K562 (cell line): Measurements from ENCODE around the gene KRT39. TPM values are rescaled to one million over a fixed set of nuclear protein-coding genes. Genes with fewer than 3 reads are reported as not detected.

ENCODE experiments used
- ATAC-seq: fragments of 200-7000 bp; cut with Tn5 transposase; 3 replicates; pipeline ENCODE4 v1.9.1; 2020; ENCODE audit warnings: moderate library complexity
- BruUV-seq: library from RNA; stranded (reverse); fragments of 400-500 nt; replicated peaks from 2 replicates; lab custom pipeline; 2021; lab: Mats Ljungman, UMichigan
- CTCF ChIA-PET: fragments of 300-600 bp; formaldehyde crosslinking; extraction: SDS; loops from one replicate; lab custom pipeline; 2021; ENCODE audit warnings: low intra/inter-chr PET ratio; lab: Yijun Ruan, JAX
- POLR2A ChIA-PET: fragments of 300-600, 350-650 bp; sonication (Branson Sonifier 250); formaldehyde crosslinking; extraction: SDS; loops from one replicate; lab custom pipeline; 2021; ENCODE audit warnings: antibody characterized with exemption, inconsistent platforms; lab: Yijun Ruan, JAX
- DNase-seq, 4 experiments: peaks; one replicate each; pipeline versions ENCODE4 v3.0.0 to v3.0.0-alpha.2; 2011 to 2018; ENCODE audit warnings: low spot score in 3 of 4, mixed read lengths in 3 of 4; ENCODE audit errors: extremely low read depth in 1 of 4
- FAIRE-seq: peaks from 2 replicates; lab custom pipeline; 2011; peaks lifted over from hg19 to GRCh38; lab: Jason Lieb, UNC
- H2AFZ ChIP-seq: 2 replicates; pipeline ENCODE4 v1.6.0; 2011; ENCODE audit warnings: low read depth, low read length, control low read depth, inconsistent platforms
- H3K27ac ChIP-seq: fragments of 200-600 bp; 3 replicates; pipeline ENCODE4 v1.8.0; 2011; ENCODE audit warnings: low read depth, mild to moderate bottlenecking, control low read depth, inconsistent platforms, low read length, moderate library complexity, mixed read lengths; ENCODE audit errors: extremely low read depth
- H3K27me3 ChIP-seq, 2 experiments: fragments of 300-600 bp in 1 of 2; 2 replicates in 1 of 2; 3 replicates in 1 of 2; pipeline versions ENCODE4 v1.6.0 to v1.8.0; 2011; ENCODE audit warnings: inconsistent platforms in 2 of 2, low read length in 2 of 2, mild to moderate bottlenecking in 1 of 2, mixed read lengths in 1 of 2, moderate library complexity in 1 of 2; ENCODE audit not compliant: control insufficient read depth in 2 of 2, insufficient read depth in 2 of 2
- H3K36me3 ChIP-seq: fragments of 300-600 bp; 3 replicates; pipeline ENCODE4 v1.8.0; 2011; ENCODE audit warnings: mild to moderate bottlenecking, low read length, inconsistent platforms; ENCODE audit not compliant: control insufficient read depth, insufficient read depth
- H3K4me1 ChIP-seq, 2 experiments: fragments of 200-600 bp in 1 of 2; replicated peaks in 1 of 2; 2 replicates in 1 of 2; 3 replicates in 1 of 2; pipeline versions ENCODE4 v1.5.1 to v1.8.0; 2011; ENCODE audit warnings: inconsistent platforms in 2 of 2, low read length in 2 of 2, mild to moderate bottlenecking in 1 of 2, mixed read lengths in 1 of 2, moderate library complexity in 1 of 2; ENCODE audit not compliant: control insufficient read depth in 2 of 2, insufficient read depth in 2 of 2
- H3K4me2 ChIP-seq: 2 replicates; pipeline ENCODE4 v1.6.1; 2011; ENCODE audit warnings: low read length, control low read depth, inconsistent platforms, mixed read lengths; ENCODE audit not compliant: insufficient read depth
- H3K4me3 ChIP-seq: fragments of 200-600 bp; sonication (generic), shearing (Covaris generic); 2 replicates; pipeline ENCODE4 v1.5.1; 2016; ENCODE audit warnings: control low read depth, inconsistent platforms
- H3K79me2 ChIP-seq: fragments of 200-600 bp; 3 replicates; pipeline ENCODE4 v1.8.0; 2011; ENCODE audit warnings: low read length, inconsistent platforms; ENCODE audit not compliant: control insufficient read depth, insufficient read depth
- H3K9ac ChIP-seq, 2 experiments: 2 replicates each; pipeline versions ENCODE4 v1.6.0 to v1.6.1; 2011; ENCODE audit warnings: low read depth in 2 of 2, low read length in 2 of 2, control low read depth in 1 of 2, inconsistent platforms in 1 of 2, mild to moderate bottlenecking in 1 of 2, mixed read lengths in 1 of 2; ENCODE audit not compliant: insufficient read depth in 1 of 2
- H3K9me1 ChIP-seq: one replicate; pipeline ENCODE4 v1.6.0; 2011; ENCODE audit warnings: inconsistent platforms, mild to moderate bottlenecking, low read length, moderate library complexity; ENCODE audit not compliant: control insufficient read depth, insufficient read depth
- H3K9me3 ChIP-seq: replicated peaks from 2 replicates; pipeline ENCODE4 v1.5.1; 2011; ENCODE audit warnings: low read depth, low read length, inconsistent platforms; ENCODE audit not compliant: control insufficient read depth, insufficient read depth
- H4K20me1 ChIP-seq: replicated peaks from 2 replicates; pipeline ENCODE4 v1.6.1; 2011; ENCODE audit warnings: low read length, inconsistent platforms, mixed read lengths; ENCODE audit not compliant: control insufficient read depth, insufficient read depth
- ATF6 ChIP-seq: sonication (generic); formaldehyde crosslinking; IDR thresholded peaks from 2 replicates; pipeline ENCODE4 v1.4.0; 2020; ENCODE audit warnings: mild to moderate bottlenecking, missing genetic modification reagents
- CBX2 ChIP-seq: fragments of 200-600 bp; sonication (generic); IDR thresholded peaks from one replicate; pipeline ENCODE4 v1.6.1; 2012; ENCODE audit warnings: mild to moderate bottlenecking, low read length, inconsistent platforms; ENCODE audit not compliant: insufficient read depth, poor library complexity, severe bottlenecking
- EP300 ChIP-seq: IDR thresholded peaks from 2 replicates; pipeline ENCODE4 v1.6.1; 2012; ENCODE audit warnings: low read length, improper control_type of control experiment
- ETS2 ChIP-seq: IDR thresholded peaks from 2 replicates; pipeline ENCODE4 v1.6.1; 2016; ENCODE audit warnings: borderline replicate concordance, missing genetic modification characterization, mild to moderate bottlenecking, moderate library complexity, missing compliant biosample characterization; ENCODE audit not compliant: poor library complexity, severe bottlenecking
- GABPB1 ChIP-seq: sonication (generic); formaldehyde crosslinking; IDR thresholded peaks from 2 replicates; pipeline ENCODE4 v1.8.0; 2022; ENCODE audit warnings: mild to moderate bottlenecking, missing genetic modification reagents
- MYNN ChIP-seq, 2 experiments: sonication (generic); formaldehyde crosslinking in 1 of 2; IDR thresholded peaks; 2 replicates each; pipeline versions ENCODE4 v1.5.0 to v1.6.1; 2016 to 2020; ENCODE audit warnings: antibody characterized with exemption in 1 of 2, missing genetic modification reagents in 1 of 2
- NFXL1 ChIP-seq: fragments of 450-650 bp; formaldehyde crosslinking; IDR thresholded peaks from 2 replicates; pipeline ENCODE4 v1.4.0; 2021; ENCODE audit warnings: mild to moderate bottlenecking
- NFYB ChIP-seq: IDR thresholded peaks from 2 replicates; pipeline ENCODE4 v1.6.1; 2011; ENCODE audit warnings: mild to moderate bottlenecking, moderate library complexity; ENCODE audit not compliant: insufficient read length; ENCODE audit errors: extremely low read depth
- NR2C1 ChIP-seq, 2 experiments: fragments of 450-650 bp; IDR thresholded peaks; 2 replicates each; pipeline ENCODE4 v1.6.1; 2017; ENCODE audit warnings: mild to moderate bottlenecking in 2 of 2, antibody characterized with exemption in 1 of 2, inconsistent platforms in 1 of 2, missing compliant biosample characterization in 1 of 2, missing genetic modification characterization in 1 of 2
- PHF20 ChIP-seq: fragments of 450-650 bp; IDR thresholded peaks from 2 replicates; pipeline ENCODE4 v1.6.1; 2018; ENCODE audit not compliant: partially characterized antibody
- PTRF ChIP-seq: fragments of 450-650 bp; IDR thresholded peaks from 2 replicates; pipeline ENCODE4 v1.6.1; 2016; ENCODE audit warnings: mild to moderate bottlenecking, missing genetic modification characterization, missing compliant biosample characterization
- RHOXF2B ChIP-seq: fragments of 250-450 bp; sonication (Bioruptor Pico); conservative IDR thresholded peaks from 2 replicates; pipeline ENCODE4 v1.5.1; 2021
- ZNF561 ChIP-seq: fragments of 450-650 bp; formaldehyde crosslinking; conservative IDR thresholded peaks from 2 replicates; pipeline ENCODE4 v1.4.0; 2020; ENCODE audit warnings: mild to moderate bottlenecking, moderate library complexity
- ZNF57 ChIP-seq: fragments of 450-650 bp; formaldehyde crosslinking; IDR thresholded peaks from 2 replicates; pipeline ENCODE4 v1.4.0; 2020; ENCODE audit warnings: mild to moderate bottlenecking, moderate library complexity
- WGBS: fragments of 100-300 bp; shearing (Covaris generic); methylation state at CpG from one replicate; pipeline ENCODE4 v1.1.6; 2016; ENCODE audit warnings: low coverage, mixed read lengths; ENCODE audit not compliant: insufficient coverage; ENCODE audit errors: missing lambda C conversion rate; 5-methylcytosine and 5-hydroxymethylcytosine counted together
- in situ Hi-C: fragments of 300-500 bp; cut with MboI; formaldehyde crosslinking; loops from 4 replicates; pipeline ENCODE4 v1.15.0; 2018; ENCODE audit warnings: inconsistent platforms, mixed read lengths
- intact Hi-C: fragments of 100-400 bp; cut with micrococcal nuclease; formaldehyde crosslinking; loops from 2 replicates; pipeline ENCODE4 v1.14.2; 2022
- polyA plus RNA-seq, 8 experiments: library from polyadenylated mRNA; depleted of rRNA in 4 of 8; stranded (reverse) in 5 of 8; unstranded in 3 of 8; fragments of >200 nt; fragmentation: Nextera tagmentation in 2 of 8; fragmentation: Illumina TruSeq in 1 of 8; extraction: Ambion mirVana in 2 of 8; extraction: Trizol in 1 of 8; gene quantifications; 2 replicates each; pipeline versions ENCODE4 v1.2.1 to v1.2.3, GENCODE V29; 2011 to 2014; ENCODE audit warnings: inconsistent platforms in 1 of 8, missing spikeins in 1 of 8
- total RNA-seq, 7 experiments: library from RNA; depleted of rRNA in 6 of 7; stranded (reverse); fragments of >200 nt in 6 of 7; fragmentation: Illumina TruSeq in 2 of 7; extraction: Trizol in 2 of 7; gene quantifications; 2 replicates each; pipeline versions ENCODE4 v1.2.1 to v1.2.3, GENCODE V29; 2011 to 2021; ENCODE audit warnings: low replicate concordance in 1 of 7
- TF ChIP-seq, protein P1 (sequence below): fragments of 250-450 bp; sonication (Bioruptor Pico); IDR thresholded peaks from 2 replicates; pipeline ENCODE4 v1.4.0; 2020

The KRT39 gene
- total and polyA plus RNA-seq, 9 of the 15 experiments (the other 6 are each of a cell fraction or from before 2014, with no cell fraction given): not detected

DNA sequence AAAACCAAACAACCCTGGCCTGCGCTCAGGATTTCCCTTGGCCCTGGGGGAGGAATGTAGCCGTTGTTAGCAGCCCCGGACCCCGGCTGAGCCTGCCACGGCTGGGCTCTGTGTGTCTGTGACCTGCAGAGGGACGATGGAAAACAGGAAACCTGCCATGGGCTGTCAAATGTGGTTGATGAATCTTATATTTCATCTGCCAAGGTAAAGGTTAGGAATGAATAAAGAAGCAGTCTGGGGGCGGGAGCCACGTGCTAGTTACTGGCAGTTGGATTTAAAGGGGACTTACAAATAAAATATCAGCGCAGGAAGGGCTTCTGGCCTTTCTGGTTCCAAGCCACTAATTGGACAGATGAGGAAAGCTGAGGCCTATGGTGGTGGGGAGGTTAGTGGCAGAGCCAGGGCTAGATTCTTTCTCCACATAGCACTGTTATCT is 29.3 kb downstream of the KRT39 start, which contains the start of gene KRT23:
Gene KRT23 (minus strand): TSS at position 263 of the 436 bp plus-strand sequence. CDS start 1,043 bp downstream, outside the sequence.
- Histone ChIP-seq H3K9me1 (no peaks in the 10 kb centered on the region), H3K36me3 (no peaks in the 10 kb centered on the region), H3K9me3 (no peaks in the 10 kb centered on the region), H3K4me1 (peaks cover 0 to 5% of the 10 kb centered on the region in 2 experiments; a peak in 1 of 5 replicates), H3K4me3 (no peak within 1 kb of the TSS), H4K20me1 (no peaks in the 10 kb centered on the region), H3K27ac (no peak within 1 kb of the TSS), H3K4me2 (no peak within 1 kb of the TSS), H2AFZ (no peak within 1 kb of the TSS), H3K27me3 (peaks cover 21 to 25% of the 10 kb centered on the region in 2 experiments), H3K9ac (no peak within 1 kb of the TSS; a peak in 1 of 4 replicates)
- intact Hi-C loops: no loop called here
- DNase-seq: no peak
- POLR2A ChIA-PET: interaction anchor here (0.7 kb wide), 1 partner anchor 752 kb away, joined by 4 read pairs; no protein-coding TSS in a partner anchor
- BruUV-seq: no TSS peak
- WGBS: 0% methylated on average over 9 of the region's 9 CpGs
- in situ Hi-C loops: no loop called here
- no peak for ATAC-seq
- no peak for FAIRE-seq
- TF ChIP-seq ZNF561 (CRISPR knock-in tag) (no peak), CBX2 (no peak), ATF6 (CRISPR knock-in tag) (no peak), MYNN (IDR thresholded peaks at IDR 0.05) (no peak), MYNN (CRISPR knock-in tag; IDR thresholded peaks at IDR 0.05) (no peak), ZNF57 (CRISPR knock-in tag) (no peak), NR2C1 (IDR thresholded peaks at IDR 0.05) (no peak), NR2C1 (tag; IDR thresholded peaks at IDR 0.05) (no peak), PTRF (tag) (no peak), RHOXF2B (CRISPR knock-in tag) (no peak), NFYB (no peak), ETS2 (tag) (no peak), NFXL1 (CRISPR knock-in tag) (no peak), EP300 (no peak), PHF20 (no peak), GABPB1 (CRISPR knock-in tag) (no peak)
- TF ChIP-seq, protein P1, sequence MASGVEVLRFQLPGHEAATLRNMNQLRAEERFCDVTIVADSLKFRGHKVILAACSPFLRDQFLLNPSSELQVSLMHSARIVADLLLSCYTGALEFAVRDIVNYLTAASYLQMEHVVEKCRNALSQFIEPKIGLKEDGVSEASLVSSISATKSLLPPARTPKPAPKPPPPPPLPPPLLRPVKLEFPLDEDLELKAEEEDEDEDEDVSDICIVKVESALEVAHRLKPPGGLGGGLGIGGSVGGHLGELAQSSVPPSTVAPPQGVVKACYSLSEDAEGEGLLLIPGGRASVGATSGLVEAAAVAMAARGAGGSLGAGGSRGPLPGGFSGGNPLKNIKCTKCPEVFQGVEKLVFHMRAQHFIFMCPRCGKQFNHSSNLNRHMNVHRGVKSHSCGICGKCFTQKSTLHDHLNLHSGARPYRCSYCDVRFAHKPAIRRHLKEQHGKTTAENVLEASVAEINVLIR (CRISPR knock-in tag): no peak
- TF ChIP-seq, all 486 proteins: peak for 0
- CTCF ChIA-PET: no interaction called here
- no peaks in the 10 kb centered on the region for H3K79me2 ChIP-seq
